WTC11 (cell line): ENCODE data around the gene PRSS57.

Experiments used
- JUN ChIP-seq: sonication (generic); formaldehyde crosslinking; IDR thresholded peaks from 2 replicates; pipeline ENCODE4 v1.8.0; 2023; ENCODE audit warnings: mild to moderate bottlenecking, missing genetic modification reagents
- ZNF121 ChIP-seq: sonication (generic); formaldehyde crosslinking; IDR thresholded peaks from 2 replicates; pipeline ENCODE4 v1.8.0; 2023; ENCODE audit warnings: missing genetic modification reagents
- TF ChIP-seq, protein P1 (sequence below): fragments of 200-600 bp; IDR thresholded peaks from 2 replicates; pipeline ENCODE4 v1.8.0; 2022; ENCODE audit warnings: antibody characterized with exemption
- TF ChIP-seq, protein P2 (sequence below): sonication (generic); formaldehyde crosslinking; IDR thresholded peaks from 2 replicates; pipeline ENCODE4 v1.8.1; 2022; ENCODE audit warnings: low read depth, missing genetic modification reagents, borderline replicate concordance
- TF ChIP-seq, protein P3 (sequence below): sonication (generic); formaldehyde crosslinking; IDR thresholded peaks from 2 replicates; pipeline ENCODE4 v1.8.0; 2022; ENCODE audit warnings: mild to moderate bottlenecking, missing genetic modification reagents

- TF ChIP-seq JUN (CRISPR knock-in tag) (no peak), ZNF121 (CRISPR knock-in tag) (no peak)
- TF ChIP-seq, protein P1, sequence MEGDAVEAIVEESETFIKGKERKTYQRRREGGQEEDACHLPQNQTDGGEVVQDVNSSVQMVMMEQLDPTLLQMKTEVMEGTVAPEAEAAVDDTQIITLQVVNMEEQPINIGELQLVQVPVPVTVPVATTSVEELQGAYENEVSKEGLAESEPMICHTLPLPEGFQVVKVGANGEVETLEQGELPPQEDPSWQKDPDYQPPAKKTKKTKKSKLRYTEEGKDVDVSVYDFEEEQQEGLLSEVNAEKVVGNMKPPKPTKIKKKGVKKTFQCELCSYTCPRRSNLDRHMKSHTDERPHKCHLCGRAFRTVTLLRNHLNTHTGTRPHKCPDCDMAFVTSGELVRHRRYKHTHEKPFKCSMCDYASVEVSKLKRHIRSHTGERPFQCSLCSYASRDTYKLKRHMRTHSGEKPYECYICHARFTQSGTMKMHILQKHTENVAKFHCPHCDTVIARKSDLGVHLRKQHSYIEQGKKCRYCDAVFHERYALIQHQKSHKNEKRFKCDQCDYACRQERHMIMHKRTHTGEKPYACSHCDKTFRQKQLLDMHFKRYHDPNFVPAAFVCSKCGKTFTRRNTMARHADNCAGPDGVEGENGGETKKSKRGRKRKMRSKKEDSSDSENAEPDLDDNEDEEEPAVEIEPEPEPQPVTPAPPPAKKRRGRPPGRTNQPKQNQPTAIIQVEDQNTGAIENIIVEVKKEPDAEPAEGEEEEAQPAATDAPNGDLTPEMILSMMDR = no peak
- TF ChIP-seq, protein P2, sequence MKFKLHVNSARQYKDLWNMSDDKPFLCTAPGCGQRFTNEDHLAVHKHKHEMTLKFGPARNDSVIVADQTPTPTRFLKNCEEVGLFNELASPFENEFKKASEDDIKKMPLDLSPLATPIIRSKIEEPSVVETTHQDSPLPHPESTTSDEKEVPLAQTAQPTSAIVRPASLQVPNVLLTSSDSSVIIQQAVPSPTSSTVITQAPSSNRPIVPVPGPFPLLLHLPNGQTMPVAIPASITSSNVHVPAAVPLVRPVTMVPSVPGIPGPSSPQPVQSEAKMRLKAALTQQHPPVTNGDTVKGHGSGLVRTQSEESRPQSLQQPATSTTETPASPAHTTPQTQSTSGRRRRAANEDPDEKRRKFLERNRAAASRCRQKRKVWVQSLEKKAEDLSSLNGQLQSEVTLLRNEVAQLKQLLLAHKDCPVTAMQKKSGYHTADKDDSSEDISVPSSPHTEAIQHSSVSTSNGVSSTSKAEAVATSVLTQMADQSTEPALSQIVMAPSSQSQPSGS = no peak
- TF ChIP-seq, protein P3, sequence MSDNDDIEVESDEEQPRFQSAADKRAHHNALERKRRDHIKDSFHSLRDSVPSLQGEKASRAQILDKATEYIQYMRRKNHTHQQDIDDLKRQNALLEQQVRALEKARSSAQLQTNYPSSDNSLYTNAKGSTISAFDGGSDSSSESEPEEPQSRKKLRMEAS = no peak
Measured at GRCh38 chr19:650121-650520, 45.1 kb downstream of the PRSS57 start.
